GM19240 (cell line): ENCODE data around the gene RTP1.
"Not testable (repeated sequence)": the region's sequence is repeated elsewhere in the genome, so short reads cannot be mapped to it uniquely, and the experiment has no call there.

Source experiments
- DNase-seq: peaks from one replicate; pipeline ENCODE4 v3.0.0; 2011; ENCODE audit warnings: low spot score; ENCODE audit not compliant: insufficient read length

The RTP1 gene

DNA sequence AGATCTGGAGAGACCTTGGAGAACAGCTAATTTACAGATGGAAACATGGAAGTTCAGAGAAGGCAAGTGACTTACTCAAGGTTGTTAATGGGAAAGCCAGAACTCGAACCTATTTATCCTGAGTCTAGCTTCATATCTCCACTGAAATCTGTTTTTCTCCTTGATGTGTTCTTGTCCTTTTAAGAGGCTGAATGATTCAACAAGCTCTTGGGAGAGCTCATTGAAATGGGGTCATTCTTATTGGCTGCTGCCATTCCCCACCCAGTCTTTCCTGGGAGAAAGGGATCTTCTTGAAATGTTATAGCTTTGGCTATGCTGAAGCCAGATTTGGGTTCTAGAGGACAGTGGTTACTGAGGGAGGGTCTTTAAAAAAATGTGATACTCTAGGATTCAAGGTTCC is 41.0 kb downstream of the RTP1 start:
- no peak for DNase-seq

DNA sequence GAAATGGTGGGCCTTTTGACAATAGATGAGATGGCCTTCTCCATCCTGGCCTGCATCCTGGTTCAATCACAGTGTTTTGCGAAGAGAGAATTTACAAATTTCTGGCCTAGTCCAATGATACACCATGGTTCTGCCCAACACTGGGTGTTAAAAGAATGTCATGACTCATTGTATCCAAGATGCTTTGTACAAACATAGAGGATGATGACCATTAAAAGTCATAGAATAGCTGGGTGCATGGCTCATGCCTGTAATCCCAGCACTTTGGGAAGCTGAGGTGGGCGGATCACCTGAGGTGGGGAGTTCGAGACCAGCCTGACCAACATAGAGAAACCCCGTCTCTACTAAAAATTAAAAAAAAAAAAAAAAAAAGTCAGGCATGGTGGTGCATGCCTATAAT is 41.5 kb downstream of the RTP1 start:
- not testable (repeated sequence) for DNase-seq

GRCh38 chr3:187242435-187242834 is 45.1 kb downstream of the RTP1 start:
- no peak for DNase-seq

DNA sequence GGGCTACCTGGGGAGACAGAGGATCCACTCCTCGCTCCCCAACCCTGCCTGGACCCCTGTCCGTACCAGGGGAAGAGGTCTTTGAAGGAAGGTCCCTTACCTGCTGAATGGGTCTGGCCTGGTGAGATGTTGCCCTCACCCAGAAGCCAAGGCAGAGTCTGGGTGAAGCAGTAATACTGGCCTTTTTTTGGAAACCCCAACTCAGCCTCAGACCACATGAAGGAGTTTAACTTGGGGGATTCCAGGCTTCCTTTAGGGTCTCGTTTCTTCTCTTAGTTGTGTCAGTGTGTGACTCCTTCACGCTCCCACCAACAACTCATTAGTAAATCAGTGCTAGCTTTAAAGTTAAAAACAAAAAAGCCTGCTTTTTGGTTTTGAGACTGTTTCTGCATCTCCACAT is 45.6 kb downstream of the RTP1 start:
- DNase-seq: no peak

- DNase-seq: no peak
These were observed 46.7 kb downstream of the RTP1 start for GRCh38 chr3:187243933-187244524.

DNA sequence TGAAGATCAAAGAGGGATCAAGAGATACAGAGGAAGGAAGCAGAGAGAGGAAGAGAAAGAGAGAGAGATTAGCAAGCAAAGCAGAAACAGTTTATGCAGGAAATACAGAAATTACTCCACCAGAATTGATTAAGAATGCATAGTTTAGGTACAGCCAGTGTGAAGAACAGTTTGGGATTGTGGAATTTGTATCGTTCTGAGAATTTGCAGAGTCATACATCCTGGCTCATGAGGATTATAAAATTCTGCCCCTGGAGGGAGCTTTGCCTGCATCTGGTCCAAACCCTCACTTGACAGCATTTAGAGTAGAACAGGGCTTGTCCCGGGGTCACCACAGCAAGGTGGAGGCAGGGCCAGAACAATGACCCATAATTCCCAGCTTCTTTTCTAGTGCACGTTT is 50.1 kb downstream of the RTP1 start:
- no peak for DNase-seq
